GM12878 (cell line): ENCODE results near the gene MARF1.

Experiments
- CBX5 ChIP-seq: sonication (generic); IDR thresholded peaks from 2 replicates; pipeline ENCODE4 v1.6.1; 2016; ENCODE audit warnings: low read depth, moderate library complexity, mild to moderate bottlenecking, inconsistent platforms
- CTCF ChIP-seq, 3 experiments: IDR thresholded peaks in 2 of 3; conservative IDR thresholded peaks in 1 of 3; 2 replicates each; pipeline ENCODE4 v1.5.1; 2011; ENCODE audit warnings: low read depth in 3 of 3, low read length in 3 of 3, mild to moderate bottlenecking in 3 of 3, control low read depth in 2 of 3, moderate library complexity in 2 of 3, inconsistent platforms in 1 of 3, mixed read lengths in 1 of 3; ENCODE audit not compliant: control insufficient read depth in 2 of 3, insufficient read depth in 1 of 3; ENCODE audit errors: extremely low read depth in 1 of 3
- TF ChIP-seq, protein P1 (sequence below): fragments of 450-650 bp; formaldehyde crosslinking; IDR thresholded peaks from 2 replicates; pipeline ENCODE4 v1.4.0; 2020; ENCODE audit warnings: mild to moderate bottlenecking, moderate library complexity

GRCh38 chr16:15553313-15554088 is 89.5 kb downstream of the MARF1 start:
- TF ChIP-seq CTCF (IDR thresholded peaks at IDR 0.05 in 2 of 3, conservative IDR thresholded peaks at IDR 0.05 in 1 of 3; ENCODE audit: control insufficient read depth in 2 of 3, extremely low read depth in 1 of 3, insufficient read depth in 1 of 3, low read depth in 3 of 3, low read length in 3 of 3) (no peak), CBX5 (no peak)
- TF ChIP-seq, protein P1, sequence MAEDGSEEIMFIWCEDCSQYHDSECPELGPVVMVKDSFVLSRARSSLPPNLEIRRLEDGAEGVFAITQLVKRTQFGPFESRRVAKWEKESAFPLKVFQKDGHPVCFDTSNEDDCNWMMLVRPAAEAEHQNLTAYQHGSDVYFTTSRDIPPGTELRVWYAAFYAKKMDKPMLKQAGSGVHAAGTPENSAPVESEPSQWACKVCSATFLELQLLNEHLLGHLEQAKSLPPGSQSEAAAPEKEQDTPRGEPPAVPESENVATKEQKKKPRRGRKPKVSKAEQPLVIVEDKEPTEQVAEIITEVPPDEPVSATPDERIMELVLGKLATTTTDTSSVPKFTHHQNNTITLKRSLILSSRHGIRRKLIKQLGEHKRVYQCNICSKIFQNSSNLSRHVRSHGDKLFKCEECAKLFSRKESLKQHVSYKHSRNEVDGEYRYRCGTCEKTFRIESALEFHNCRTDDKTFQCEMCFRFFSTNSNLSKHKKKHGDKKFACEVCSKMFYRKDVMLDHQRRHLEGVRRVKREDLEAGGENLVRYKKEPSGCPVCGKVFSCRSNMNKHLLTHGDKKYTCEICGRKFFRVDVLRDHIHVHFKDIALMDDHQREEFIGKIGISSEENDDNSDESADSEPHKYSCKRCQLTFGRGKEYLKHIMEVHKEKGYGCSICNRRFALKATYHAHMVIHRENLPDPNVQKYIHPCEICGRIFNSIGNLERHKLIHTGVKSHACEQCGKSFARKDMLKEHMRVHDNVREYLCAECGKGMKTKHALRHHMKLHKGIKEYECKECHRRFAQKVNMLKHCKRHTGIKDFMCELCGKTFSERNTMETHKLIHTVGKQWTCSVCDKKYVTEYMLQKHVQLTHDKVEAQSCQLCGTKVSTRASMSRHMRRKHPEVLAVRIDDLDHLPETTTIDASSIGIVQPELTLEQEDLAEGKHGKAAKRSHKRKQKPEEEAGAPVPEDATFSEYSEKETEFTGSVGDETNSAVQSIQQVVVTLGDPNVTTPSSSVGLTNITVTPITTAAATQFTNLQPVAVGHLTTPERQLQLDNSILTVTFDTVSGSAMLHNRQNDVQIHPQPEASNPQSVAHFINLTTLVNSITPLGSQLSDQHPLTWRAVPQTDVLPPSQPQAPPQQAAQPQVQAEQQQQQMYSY (CRISPR knock-in tag) = no peak
